GM21528 (cell line): ENCODE measurements around the gene GADD45A.
"Not testable (repeated sequence)": the region's sequence is repeated elsewhere in the genome, so short reads cannot be mapped to it uniquely, and the experiment has no call there.

Experiments used
- ATAC-seq: cut with Tn5 transposase; IDR thresholded peaks from one replicate; pipeline ENCODE4 v1.9.1; 2021; ENCODE audit warnings: mild to moderate bottlenecking, moderate library complexity; ENCODE audit not compliant: unreplicated experiment, low FRiP score

GADD45A gene

DNA sequence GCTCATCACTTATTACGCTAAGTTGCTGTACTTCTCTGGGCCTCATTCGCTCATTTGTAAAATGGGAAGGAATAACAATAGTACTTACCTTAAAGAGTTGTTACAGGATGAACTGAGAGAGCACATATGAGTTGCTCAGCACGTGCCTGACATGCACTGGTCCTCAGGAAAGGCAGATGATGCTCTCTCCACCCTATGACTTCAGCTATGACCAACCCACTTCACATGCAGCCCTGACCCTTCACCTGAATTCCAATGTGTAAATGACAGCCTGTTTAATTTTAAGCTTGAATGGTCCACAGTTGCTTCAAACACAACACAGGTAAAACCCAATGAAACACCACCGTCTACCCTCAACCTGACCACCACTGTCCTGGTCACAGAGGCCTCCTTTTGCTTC, 32.9 kb downstream of the GADD45A start:
- ATAC-seq: no peak

DNA sequence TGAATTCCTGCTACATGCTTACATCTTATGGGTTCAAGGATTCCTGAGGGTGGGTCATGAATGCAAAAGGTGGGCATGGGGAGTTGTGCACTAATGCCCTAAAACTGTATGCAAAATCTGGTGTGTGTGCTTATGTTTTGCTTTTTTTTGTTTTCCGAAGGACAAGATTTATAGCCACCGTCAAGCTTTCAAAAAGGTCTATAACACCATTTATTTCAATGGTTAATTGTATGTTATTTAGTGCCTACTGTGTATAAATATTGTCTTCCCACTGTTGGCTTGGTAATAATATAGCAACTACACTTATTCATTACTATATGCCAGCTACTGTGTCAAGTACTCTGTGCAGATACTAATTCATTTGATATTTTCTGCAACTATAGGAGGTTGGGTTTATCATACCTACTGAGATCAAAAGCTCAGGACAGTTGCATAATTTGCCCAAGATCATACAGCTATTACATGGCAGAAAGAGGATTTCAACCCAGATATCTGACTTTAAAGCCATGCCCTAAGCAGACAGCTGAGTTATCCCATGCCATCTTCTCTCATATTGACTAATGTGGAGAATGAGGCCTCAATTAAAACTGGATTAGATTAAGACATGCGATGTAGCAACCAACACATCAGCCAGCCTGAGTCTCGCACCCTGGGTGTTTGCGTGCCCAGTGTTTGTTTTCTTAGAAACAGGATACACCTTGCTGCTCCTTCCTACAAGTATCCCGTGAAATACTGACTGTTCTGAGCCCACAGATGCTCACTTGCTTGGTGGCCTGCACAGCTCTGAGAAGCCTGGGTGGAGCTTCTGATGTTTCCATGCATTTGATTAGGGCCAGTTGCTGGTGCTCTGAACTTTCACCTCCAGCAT, 34.6 kb downstream of the GADD45A start:
- no peak for ATAC-seq

DNA sequence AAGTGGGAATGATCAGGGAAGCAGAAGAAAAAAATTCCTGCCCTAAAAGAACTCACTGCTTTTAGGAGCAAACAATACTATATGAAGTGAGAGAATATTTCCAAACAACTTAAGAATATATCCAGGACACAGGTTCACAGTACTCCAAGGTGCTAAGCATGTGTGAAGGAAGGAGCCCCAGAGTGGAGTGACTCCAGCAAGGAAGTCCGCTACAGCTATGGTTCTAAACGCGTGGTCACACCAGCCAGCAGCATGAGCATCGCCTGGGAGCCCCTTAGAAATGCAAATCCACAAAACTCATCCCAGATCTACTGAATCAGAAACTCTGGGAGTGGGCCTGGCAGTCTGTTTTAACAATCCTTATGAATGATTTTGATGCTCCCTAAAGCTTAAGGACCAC, 36.1 kb downstream of the GADD45A start:
- no peak for ATAC-seq

DNA sequence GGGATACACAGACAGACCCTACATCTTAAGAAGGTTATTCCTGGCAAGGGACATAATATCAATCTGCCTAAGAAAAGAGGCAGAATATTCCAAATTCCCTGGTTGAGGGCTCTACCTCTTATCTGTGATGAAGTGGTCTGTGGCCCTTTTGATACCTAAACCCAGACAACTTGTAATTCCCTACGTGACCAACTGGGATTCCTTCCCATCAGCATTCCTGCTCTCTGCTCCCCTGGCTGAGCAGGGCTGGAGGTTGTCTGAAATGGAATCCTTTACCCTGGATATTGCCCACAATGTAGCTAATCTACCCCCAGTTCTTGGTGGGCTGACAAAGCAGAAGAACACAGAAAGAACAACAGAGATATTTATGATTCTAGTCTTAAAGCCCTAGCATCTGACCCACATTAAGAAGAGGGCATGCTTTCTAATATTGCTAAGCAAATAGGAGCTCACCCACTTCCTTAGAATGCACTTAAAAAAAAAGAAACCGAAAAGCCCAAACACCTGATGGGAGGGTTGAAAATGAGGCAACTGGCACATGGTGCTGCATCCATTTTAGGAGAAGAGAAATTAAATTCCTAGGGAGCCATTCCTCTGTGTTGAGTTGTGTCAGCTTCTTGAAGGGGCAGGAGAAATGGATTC, 36.8 kb downstream of the GADD45A start:
- ATAC-seq: no peak

DNA sequence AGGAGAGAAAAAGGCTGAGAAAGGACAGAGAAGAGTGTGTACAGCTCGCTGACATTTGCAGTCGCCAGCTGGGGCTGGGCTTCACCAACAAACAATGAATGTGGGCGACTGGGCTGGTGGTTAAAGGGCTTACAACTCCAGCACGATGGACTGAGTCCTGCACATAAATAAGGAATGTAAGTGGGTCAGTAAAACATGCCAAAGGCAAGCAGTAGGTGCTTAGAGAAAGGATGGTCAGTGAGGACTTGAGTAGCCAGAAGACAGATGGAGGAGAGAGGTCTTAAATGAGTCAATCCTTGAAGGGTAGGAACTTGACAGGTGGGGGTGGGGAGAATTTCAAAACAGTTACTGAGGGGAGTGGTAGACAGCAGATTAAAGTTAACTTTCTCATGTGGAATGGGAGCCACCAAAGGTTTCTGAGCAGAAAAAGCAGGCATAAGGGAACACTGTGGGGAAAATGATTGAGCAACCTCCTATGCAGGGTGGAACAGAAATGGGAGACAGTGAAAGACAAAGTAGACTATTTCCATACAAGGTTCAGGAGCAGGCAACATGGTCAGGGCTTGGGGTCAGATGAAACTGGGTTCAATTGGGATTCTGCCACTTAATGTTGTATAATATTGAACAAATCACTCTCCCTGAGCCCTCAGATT, 37.4 kb downstream of the GADD45A start:
- ATAC-seq: no peak

DNA sequence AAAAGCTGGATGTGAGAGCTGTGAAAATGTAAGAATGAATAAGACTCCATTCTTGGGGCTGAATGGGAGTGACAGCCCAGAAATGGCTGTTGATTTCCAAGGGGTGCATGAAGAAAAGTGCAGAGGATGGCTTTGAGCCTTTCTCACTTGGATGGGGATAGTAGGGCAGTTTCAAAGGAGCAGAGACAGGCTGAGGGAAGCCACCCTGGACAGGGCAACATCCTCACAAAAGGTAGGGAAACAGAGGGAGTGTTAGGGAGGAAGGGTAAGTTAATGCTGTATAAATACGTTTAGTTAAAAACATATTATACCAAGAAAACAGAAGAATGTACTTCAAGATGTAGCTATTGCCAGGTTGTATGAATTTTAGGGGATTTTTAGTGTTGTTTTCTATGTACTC, 38.1 kb downstream of the GADD45A start:
- ATAC-seq: no peak

DNA sequence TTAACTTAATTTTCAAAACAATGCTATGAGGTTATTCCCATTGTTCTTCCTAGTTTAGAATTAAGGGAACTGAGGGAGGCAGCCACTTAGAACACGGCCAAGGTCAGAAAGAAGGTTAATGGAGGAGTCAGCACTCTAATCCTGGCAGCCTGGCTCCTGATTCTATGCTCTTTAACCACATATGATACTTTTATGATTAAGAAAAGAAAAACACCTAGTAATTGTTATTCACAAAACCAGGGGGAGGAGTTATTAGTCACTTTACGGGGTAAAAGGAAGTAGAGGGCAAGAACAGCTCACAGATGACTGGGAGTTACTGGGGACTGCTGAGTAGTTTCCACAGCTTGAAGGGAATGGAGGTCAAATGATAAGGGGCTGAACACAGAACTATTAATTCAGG, 38.6 kb downstream of the GADD45A start:
- ATAC-seq: peak; percentile 59

DNA sequence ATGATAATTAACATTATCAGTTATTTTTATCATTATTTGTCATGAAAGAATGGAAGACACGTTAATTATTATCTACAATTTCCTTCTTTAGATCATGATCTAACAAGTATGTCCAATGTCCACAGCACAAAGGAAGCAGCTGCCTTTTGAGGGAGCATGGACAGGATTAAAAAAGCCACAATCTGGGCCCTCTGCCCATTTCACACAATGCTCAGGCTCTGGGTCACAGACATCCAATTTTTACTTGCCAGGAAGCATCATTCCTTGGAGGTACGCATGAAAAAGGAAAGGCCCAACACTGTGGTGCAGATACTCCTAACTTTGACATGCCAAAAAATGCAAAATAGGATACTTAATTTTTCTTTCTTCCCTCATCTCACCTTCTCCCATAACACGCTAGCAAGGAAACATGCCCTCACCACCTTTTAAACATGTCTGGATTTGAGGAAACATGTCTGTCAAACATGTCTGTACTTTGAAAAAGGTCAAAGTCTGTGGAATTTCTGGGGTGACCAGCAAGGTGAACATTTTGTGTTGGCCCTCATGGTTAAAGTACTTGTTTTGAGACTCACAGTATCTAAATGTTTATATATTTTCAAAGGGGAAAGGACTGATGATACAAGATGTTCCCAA, 40.0 kb downstream of the GADD45A start:
- ATAC-seq: no peak

DNA sequence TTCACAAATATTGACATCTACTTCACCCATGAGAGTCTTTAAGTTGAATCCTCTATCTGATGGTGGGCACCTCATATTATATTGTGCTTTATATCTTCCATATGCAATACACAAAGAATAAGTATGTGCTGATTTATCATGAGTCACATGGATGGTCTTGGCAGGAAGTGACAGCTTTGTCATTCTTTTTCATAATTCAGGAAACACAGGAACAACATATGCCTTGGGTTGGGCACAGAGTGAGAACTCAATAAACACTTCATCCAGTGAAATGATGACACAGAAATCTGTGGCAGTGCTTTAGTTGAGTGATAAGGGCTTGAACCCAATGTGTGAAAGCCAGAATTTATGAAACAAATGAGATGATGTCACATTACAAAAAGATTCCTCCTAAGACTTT, 41.2 kb downstream of the GADD45A start:
- ATAC-seq: no peak

DNA sequence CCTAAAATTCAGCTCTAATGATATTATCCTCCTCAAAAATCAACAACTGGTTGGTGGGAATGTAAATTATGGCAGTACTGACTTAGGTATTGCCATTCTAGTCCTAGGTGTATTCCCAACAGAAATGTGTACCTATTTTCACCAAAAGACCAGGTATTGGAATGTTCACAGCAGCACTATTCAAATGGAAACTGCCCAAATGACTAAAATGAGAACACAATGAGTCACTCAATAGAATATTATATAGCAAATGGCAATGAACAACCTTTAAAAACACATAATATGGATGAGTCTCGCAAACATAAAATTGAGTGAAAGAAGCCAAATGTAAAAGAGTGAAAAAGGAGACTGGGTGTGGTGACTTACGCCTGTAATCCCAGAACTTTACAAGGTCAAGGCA, 44.9 kb downstream of the GADD45A start:
- no peak for ATAC-seq

DNA sequence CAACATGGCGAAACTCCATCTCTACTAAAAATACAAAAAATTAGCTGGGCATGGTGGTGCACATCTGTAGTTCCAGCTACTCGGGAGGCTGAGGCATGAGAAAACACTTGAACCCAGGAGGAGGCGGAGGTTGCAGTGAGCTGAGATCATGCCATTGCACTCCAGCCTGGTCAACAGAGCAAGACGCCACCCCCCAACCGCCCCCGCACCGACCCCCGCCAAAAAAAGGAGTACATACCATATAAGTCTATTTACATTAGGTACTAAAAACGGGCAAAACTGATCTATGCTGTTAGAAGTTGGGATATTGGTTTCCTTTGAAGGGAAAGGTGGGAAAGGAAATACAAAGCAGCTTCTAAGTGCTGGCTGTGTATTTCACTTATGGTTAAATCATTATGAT, 45.3 kb downstream of the GADD45A start:
- not testable (repeated sequence) for ATAC-seq

DNA sequence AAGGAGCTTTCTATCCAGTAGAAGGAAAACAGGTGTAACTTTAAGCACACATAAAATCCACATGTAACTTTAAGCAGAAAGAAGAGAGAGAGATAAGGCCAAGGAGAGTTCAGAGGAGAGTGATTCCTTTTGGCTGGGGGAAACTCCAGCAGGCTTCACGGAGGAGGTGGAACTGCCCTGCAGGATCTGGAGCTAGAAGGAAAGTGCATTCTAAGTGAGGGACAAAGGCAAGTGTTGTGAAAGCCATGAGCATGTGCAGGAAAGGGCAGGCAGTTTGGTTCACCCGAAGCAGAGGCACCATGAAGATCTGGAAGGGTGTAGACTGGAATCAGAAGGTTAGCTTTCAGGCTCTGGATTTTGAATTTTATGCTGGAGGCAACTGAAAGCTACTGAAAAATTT, 46.3 kb downstream of the GADD45A start:
- no peak for ATAC-seq

DNA sequence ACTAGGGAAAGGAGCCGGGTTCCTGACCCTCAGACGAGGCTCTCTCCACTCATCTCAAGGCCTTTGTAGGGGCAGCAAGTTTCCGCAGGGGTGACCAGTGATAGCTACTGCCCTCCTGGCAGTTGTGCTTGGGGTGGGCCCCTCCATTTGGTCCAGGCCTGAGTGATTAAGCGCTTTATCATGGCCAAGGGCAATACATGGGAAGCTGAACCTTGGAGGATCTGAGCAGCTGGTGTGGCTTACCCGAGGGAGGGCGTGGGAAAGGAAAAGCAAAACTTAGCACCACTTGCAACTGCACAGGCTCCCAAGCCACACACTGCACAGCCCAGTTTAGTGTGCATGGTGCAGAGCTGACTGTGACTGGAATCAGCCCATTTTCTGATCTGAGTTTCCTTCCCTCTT, 47.8 kb downstream of the GADD45A start:
- no peak for ATAC-seq

DNA sequence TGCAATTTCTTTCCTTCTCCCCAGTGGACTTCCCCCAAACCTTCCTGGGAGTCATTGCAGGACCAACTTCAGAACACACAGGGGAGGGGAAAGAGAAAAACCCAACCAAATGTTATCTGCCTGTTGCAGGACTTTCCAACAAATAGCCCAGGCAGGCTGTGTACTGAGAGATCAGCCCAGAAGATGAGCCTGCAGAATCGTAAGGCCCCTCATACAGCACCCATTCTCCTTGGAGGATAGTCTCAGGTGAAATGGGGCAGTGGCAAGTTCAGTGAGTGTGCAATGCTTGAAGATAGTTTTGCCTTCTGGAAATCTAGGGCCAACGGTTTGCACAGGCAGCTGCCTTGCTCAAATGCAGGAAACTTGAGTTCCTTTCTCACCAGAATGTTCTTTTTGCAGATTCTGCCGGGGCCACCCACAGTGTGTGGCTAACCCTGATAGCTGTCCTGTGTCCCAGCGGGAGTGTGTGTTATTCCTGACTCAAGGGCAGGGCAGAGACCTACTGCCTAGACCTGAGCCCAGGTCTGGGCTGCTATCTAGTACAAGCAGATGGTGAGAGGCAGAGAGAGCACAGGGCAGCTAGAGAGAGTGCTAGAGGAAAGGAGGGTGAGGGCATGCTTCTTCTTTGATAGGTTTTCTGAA, 48.8 kb downstream of the GADD45A start:
- ATAC-seq: no peak

DNA sequence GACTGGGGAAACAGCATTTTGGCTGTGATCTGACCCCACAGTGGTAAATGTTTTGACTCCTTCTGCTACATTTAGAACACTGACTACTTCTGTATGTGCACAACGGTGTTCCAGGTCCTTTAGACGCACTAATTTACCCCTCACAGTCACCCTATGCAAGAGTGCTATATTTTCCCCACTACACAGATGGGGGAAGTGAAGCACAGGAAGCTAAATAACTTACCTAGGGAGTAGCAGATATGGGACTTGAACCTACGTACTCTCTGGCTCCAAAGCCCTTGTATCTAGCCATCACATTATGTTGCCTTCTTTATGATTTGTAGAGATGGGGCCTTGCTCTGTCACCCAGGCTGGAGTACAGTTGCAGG, 49.3 kb downstream of the GADD45A start:
- no peak for ATAC-seq

DNA sequence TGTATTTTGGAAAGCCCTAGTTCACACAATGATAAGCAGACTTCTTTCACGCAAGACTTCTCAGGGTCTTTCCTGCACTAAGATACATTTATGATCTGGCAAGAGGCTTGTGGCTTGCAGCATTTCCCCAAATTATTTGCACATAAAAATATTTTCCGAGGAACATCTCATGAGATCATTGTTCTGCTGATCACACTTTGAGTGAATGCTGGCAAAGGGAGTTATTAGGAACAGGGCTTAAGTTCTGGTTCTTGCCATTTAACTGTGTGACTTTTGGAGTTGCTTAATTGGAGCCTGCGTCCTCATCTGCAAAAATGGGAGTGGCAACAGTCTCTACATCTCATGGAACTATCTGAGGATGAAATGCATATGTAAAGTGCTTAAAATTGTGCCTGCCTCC, 50.2 kb downstream of the GADD45A start:
- ATAC-seq: no peak

DNA sequence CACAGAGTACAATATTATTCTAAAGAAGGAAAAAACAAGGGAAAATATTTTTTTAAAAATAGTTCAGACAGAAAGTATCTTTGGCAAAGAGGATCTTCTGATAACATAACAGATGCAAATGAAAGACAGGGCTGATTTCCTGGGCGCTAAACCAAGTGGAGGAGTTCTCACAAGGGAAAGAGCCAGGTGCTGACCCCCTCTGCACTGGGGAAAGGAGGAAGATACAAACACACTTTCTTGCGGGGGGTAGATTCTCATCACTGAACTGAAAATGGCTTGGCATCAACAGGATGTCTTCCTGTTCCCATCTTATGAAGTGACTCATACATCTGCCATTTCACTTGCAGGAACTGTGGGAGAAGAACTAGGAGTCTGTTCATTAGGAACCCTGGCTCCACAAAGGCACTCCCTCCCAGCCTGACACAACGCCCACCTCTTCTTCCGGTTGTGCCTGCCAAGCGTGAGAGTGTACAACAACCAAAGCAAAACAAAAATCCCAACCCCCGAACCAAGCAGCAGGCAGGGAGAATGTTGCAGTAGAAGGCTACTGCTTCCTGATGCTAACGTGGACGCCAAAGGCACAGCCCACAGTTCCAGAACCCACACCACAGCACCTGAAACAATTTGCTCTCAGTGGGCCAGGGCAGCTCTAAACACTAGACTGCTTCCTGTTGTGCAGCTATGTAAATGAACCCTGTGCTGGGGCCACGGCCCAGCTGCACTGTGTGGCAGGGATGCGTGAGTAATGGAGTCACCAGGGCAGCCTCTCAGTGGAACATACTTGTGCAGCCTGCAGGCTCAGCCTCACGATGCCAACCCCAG, 51.0 kb downstream of the GADD45A start:
- peak; percentile 98 for ATAC-seq

DNA sequence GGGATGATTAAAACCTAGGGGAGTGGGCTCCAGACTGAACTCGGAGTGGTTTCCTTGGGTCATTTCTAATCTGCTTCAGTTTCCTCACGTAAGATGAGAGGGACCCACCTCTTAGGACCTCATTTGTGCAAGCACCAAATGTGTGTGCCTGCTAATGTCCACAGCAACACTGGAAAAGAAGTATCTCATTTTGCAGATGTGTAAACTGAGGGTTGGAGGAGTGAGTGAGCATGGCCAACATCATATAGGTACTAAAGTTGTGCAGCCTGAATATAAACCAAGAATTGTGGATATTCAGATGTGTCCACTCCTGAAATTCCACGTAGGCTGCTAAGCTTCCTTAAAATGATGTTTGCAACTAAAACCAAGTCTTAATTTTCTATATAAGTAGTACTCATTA, 51.7 kb downstream of the GADD45A start:
- ATAC-seq: no peak

DNA sequence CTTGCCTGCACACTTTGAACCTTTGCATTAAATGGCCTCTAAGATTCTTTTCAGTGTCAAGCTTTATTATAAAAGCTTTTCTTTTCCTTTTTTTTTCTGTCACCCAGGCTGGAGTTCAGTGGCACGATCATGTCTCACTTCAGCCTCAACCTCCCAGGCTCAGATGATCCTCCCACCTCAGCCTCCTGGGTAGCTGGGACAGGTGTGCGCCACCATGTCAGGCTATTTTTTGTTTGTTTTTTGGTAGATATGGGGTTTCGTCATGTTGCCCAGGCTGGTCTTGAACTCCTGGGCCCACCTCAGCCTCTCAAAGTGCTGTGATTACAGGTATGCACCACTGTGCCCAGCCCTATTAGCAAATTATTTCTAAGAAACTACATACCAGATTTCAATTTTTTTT, 52.9 kb downstream of the GADD45A start:
- no peak for ATAC-seq
